HepG2 (cell line): ENCODE results near the gene ARAP3. TPM values are rescaled to one million over a fixed set of nuclear protein-coding genes. Genes with fewer than 3 reads are reported as not detected.

Experiments used
- ATAC-seq: fragments of 200-7000 bp; cut with Tn5 transposase; 3 replicates; pipeline ENCODE4 v1.9.1; 2020; ENCODE audit warnings: mild to moderate bottlenecking, moderate library complexity
- BruUV-seq: library from RNA; stranded (reverse); fragments of 400-500 nt; replicated peaks from 2 replicates; lab custom pipeline; 2021; lab: Mats Ljungman, UMichigan
- CTCF ChIA-PET: fragments of 300-600 bp; formaldehyde crosslinking; extraction: SDS; loops from one replicate; lab custom pipeline; 2021; ENCODE audit warnings: low total read pairs, inconsistent platforms, low intra/inter-chr PET ratio; lab: Yijun Ruan, JAX
- POLR2A ChIA-PET: fragments of 350-600 bp; sonication (Branson Sonifier 250); formaldehyde crosslinking; loops from one replicate; lab custom pipeline; 2020; ENCODE audit warnings: antibody characterized with exemption, inconsistent platforms; lab: Yijun Ruan, JAX
- DNase-seq: peaks from one replicate; pipeline ENCODE4 v3.0.0-alpha.2; 2015; ENCODE audit warnings: low spot score
- FAIRE-seq: peaks from 3 replicates; lab custom pipeline; 2011; peaks lifted over from hg19 to GRCh38; lab: Jason Lieb, UNC
- H2AFZ ChIP-seq: one replicate; pipeline ENCODE4 v1.6.1; 2011; ENCODE audit warnings: low read length, inconsistent platforms
- H3K27ac ChIP-seq: fragments of 300-600 bp; 3 replicates; pipeline ENCODE4 v1.8.0; 2011; ENCODE audit warnings: mixed run types, mild to moderate bottlenecking, mixed read lengths, low read length, inconsistent platforms; ENCODE audit not compliant: insufficient read depth; ENCODE audit errors: extremely low read length
- H3K27me3 ChIP-seq, 2 experiments: fragments of 200-600 bp in 1 of 2; 2 replicates in 1 of 2; 3 replicates in 1 of 2; pipeline versions ENCODE4 v1.6.0 to v1.8.0; 2011; ENCODE audit warnings: low read length in 2 of 2, mild to moderate bottlenecking in 2 of 2, moderate library complexity in 2 of 2, inconsistent platforms in 1 of 2; ENCODE audit not compliant: insufficient read depth in 2 of 2, control insufficient read depth in 1 of 2
- H3K36me3 ChIP-seq, 2 experiments: fragments of 200-600 bp in 1 of 2; replicated peaks in 1 of 2; 2 replicates in 1 of 2; 3 replicates in 1 of 2; pipeline versions ENCODE4 v1.5.1 to v1.8.0; 2011; ENCODE audit warnings: low read length in 2 of 2, inconsistent platforms in 1 of 2; ENCODE audit not compliant: insufficient read depth in 2 of 2, control insufficient read depth in 1 of 2
- H3K4me1 ChIP-seq: 2 replicates; pipeline ENCODE4 v1.5.1; 2012; ENCODE audit warnings: low read length, inconsistent platforms; ENCODE audit not compliant: insufficient read depth
- H3K4me2 ChIP-seq: 2 replicates; pipeline ENCODE4 v1.6.0; 2011; ENCODE audit warnings: low read depth, low read length, inconsistent platforms
- H3K4me3 ChIP-seq, 3 experiments: fragments of 200-600 bp in 1 of 3; sonication (generic), shearing (Covaris generic) in 1 of 3; replicated peaks in 1 of 3; 2 replicates each; pipeline ENCODE4 v1.5.1; 2011 to 2016; ENCODE audit warnings: low read length in 3 of 3, inconsistent platforms in 2 of 3, low read depth in 2 of 3, mild to moderate bottlenecking in 2 of 3, control low read depth in 1 of 3, mixed read lengths in 1 of 3; ENCODE audit not compliant: insufficient read depth in 1 of 3
- H3K79me2 ChIP-seq: one replicate; pipeline ENCODE4 v1.6.1; 2011; ENCODE audit warnings: low read length, inconsistent platforms; ENCODE audit not compliant: insufficient read depth
- H3K9ac ChIP-seq: 2 replicates; pipeline ENCODE4 v1.6.0; 2011; ENCODE audit warnings: mild to moderate bottlenecking, low read depth, low read length, inconsistent platforms; ENCODE audit not compliant: insufficient read depth
- H3K9me3 ChIP-seq: 2 replicates; pipeline ENCODE4 v1.5.1; 2012; ENCODE audit warnings: mild to moderate bottlenecking, low read length
- H4K20me1 ChIP-seq: 2 replicates; pipeline ENCODE4 v1.6.0; 2011; ENCODE audit warnings: inconsistent platforms, mild to moderate bottlenecking, low read length, moderate library complexity; ENCODE audit not compliant: insufficient read depth
- HOXA7 ChIP-seq: sonication (generic); formaldehyde crosslinking; IDR thresholded peaks from 2 replicates; pipeline ENCODE4 v1.8.1; 2022; ENCODE audit warnings: mild to moderate bottlenecking, missing genetic modification reagents, moderate library complexity
- ZBTB21 ChIP-seq: sonication (generic); formaldehyde crosslinking; IDR thresholded peaks from 2 replicates; pipeline ENCODE4 v1.4.0; 2020; ENCODE audit warnings: missing genetic modification reagents
- ZNF232 ChIP-seq: sonication (generic); formaldehyde crosslinking; IDR thresholded peaks from 2 replicates; pipeline ENCODE4 v1.4.0; 2020; ENCODE audit warnings: missing genetic modification reagents, borderline replicate concordance
- ZNF253 ChIP-seq: sonication (generic); formaldehyde crosslinking; IDR thresholded peaks from 2 replicates; pipeline ENCODE4 v1.8.0; 2022; ENCODE audit warnings: mild to moderate bottlenecking, missing genetic modification reagents, borderline replicate concordance
- ZNF317 ChIP-seq: sonication (generic); formaldehyde crosslinking; IDR thresholded peaks from 2 replicates; pipeline ENCODE4 v1.5.0; 2020; ENCODE audit warnings: mild to moderate bottlenecking, missing genetic modification reagents
- ZNF326 ChIP-seq: sonication (generic); formaldehyde crosslinking; IDR thresholded peaks from 2 replicates; pipeline ENCODE4 v1.4.0; 2020; ENCODE audit warnings: missing genetic modification reagents, borderline replicate concordance
- ZNF329 ChIP-seq: sonication (generic); formaldehyde crosslinking; IDR thresholded peaks from 2 replicates; pipeline ENCODE4 v1.9.0; 2021; ENCODE audit warnings: low read depth, mild to moderate bottlenecking, missing genetic modification reagents
- ZNF468 ChIP-seq: sonication (generic); formaldehyde crosslinking; IDR thresholded peaks from 2 replicates; pipeline ENCODE4 v1.8.0; 2022; ENCODE audit warnings: mild to moderate bottlenecking, moderate library complexity, missing genetic modification reagents
- WGBS: methylation state at CpG from one replicate; pipeline ENCODE4 v1.1.6; 2017; ENCODE audit warnings: low lambda C conversion rate; 5-methylcytosine and 5-hydroxymethylcytosine counted together
- in situ Hi-C: cut with HindIII; loops from 2 replicates; pipeline ENCODE4 v1.10.0; 2017; ENCODE audit warnings: low pct_unique_long_range_greater_than_20kb; ENCODE audit not compliant: extremely low pct_ligation_motif_present
- intact Hi-C: fragments of 100-400 bp; cut with micrococcal nuclease; formaldehyde crosslinking; loops from one replicate; pipeline ENCODE4 v1.10.0; 2022; ENCODE audit not compliant: unreplicated experiment
- polyA plus RNA-seq, 8 experiments: library from polyadenylated mRNA; depleted of rRNA in 3 of 8; stranded (reverse) in 7 of 8; unstranded in 1 of 8; fragments of >200 nt; fragmentation: Illumina TruSeq in 4 of 8; extraction: Trizol in 4 of 8; gene quantifications; 2 replicates each; pipeline versions ENCODE4 v1.2.1 to v1.2.3, GENCODE V29; 2011 to 2016; ENCODE audit warnings: low read depth in 4 of 8, missing spikeins in 1 of 8, mixed read lengths in 1 of 8; ENCODE audit not compliant: insufficient read depth in 1 of 8
- total RNA-seq, 5 experiments: library from RNA; depleted of rRNA; stranded (reverse); fragments of >200 nt; fragmentation: Illumina TruSeq; extraction: Trizol; gene quantifications; 2 replicates each; pipeline ENCODE4 v1.2.3, GENCODE V29; 2016; ENCODE audit warnings: low read depth in 1 of 5
- TF ChIP-seq, protein P1 (sequence below): sonication (generic); formaldehyde crosslinking; IDR thresholded peaks from 2 replicates; pipeline ENCODE4 v1.9.0; 2021; ENCODE audit warnings: missing genetic modification reagents, mild to moderate bottlenecking, borderline replicate concordance
- TF ChIP-seq, protein P2 (sequence below): sonication (generic); formaldehyde crosslinking; IDR thresholded peaks from 2 replicates; pipeline ENCODE4 v1.8.0; 2022; ENCODE audit warnings: mild to moderate bottlenecking, missing genetic modification reagents, moderate library complexity
- TF ChIP-seq, protein P3 (sequence below): sonication (generic); formaldehyde crosslinking; IDR thresholded peaks from 2 replicates; pipeline ENCODE4 v1.4.0; 2020; ENCODE audit warnings: missing genetic modification reagents

ARAP3 gene
- total and polyA plus RNA-seq, 2 of the 13 experiments (the other 11 are each of a cell fraction or from before 2014, with no cell fraction given), result 0.25 TPM; not detected in 1

DNA sequence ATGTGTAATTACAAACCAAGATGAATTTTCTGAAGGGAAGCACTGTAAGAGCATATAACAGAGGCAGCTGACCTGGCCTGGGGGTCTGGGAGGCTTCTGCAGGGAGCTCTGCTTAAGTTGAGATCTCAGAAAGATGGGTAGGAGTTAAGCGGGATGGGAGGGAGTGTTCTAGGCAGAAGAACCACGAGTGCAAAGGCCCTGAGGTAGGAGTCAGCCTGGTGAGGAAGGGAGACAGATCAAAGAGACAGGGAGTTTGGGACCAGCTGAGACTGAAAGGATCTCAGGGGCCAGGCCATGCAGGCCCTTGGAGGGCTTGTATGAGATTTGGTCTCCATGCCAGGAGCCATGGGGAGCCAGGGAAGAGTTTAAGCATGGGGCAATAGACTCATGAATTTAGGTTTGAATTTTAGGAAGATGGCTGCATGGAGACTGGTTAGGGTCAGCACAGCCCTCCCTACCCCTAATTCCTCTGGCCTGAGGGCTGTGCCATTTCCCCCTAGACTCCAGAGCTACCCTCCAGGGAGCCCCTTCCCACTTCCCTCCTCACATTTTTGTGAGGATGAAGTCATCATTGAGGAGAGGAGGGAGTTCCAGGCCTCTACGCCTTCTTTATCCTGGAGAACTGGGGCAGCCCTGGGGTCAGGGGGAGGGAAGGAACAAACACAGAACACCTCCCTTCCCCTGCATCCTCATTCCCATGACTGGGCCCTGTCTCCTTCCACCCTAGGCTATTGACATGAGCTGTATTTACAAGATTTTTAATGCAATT is 4.8 kb upstream of the ARAP3 start (continued):
- TF ChIP-seq, protein P1, sequence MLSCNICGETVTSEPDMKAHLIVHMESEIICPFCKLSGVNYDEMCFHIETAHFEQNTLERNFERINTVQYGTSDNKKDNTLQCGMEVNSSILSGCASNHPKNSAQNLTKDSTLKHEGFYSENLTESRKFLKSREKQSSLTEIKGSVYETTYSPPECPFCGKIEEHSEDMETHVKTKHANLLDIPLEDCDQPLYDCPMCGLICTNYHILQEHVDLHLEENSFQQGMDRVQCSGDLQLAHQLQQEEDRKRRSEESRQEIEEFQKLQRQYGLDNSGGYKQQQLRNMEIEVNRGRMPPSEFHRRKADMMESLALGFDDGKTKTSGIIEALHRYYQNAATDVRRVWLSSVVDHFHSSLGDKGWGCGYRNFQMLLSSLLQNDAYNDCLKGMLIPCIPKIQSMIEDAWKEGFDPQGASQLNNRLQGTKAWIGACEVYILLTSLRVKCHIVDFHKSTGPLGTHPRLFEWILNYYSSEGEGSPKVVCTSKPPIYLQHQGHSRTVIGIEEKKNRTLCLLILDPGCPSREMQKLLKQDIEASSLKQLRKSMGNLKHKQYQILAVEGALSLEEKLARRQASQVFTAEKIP (CRISPR knock-in tag), result no peak

DNA sequence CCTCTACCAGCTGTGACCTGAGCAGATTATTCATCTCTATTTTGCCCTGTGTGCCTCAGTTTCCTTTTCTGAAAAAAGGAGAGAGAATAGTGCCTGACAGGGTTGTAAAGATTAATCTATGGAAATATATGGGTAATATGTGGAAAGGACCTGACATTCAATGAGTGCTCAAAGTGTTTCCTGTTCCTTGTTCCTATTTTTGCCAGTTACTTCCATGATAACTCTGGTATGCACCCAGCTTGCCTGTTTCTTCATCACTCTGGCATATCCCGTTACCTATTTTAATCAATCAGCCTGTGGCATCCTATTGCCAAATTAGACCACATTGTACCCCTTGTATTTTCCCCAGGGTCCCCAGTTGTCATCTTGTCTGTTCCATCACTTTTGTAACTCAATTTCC is 3.6 kb upstream of the ARAP3 start:
- peaks cover 18% of the 10 kb centered on the region for H3K4me1 ChIP-seq
- no peak overlapping the region for H3K9ac ChIP-seq
- ATAC-seq (no peak), DNase-seq (no peak), FAIRE-seq (no peak)
- H3K79me2 ChIP-seq, result no peaks in the 10 kb centered on the region
- no peaks in the 10 kb centered on the region for H4K20me1 ChIP-seq
- in situ Hi-C loops, result loop anchor here (5.0 to 25.0 kb wide), 2 partner anchors 272 to 452 kb away; partner anchors contain the start of gene PCDH12
- intact Hi-C loops, result no loop called here
- ChIA-PET POLR2A (no interaction called here), CTCF (no interaction called here)
- H2AFZ ChIP-seq, result no peak overlapping the region
- H3K36me3 ChIP-seq, result no peaks in the 10 kb centered on the region
- no peaks in the 10 kb centered on the region for H3K9me3 ChIP-seq
- H3K27ac ChIP-seq, result no peak overlapping the region
- H3K27me3 ChIP-seq, result peaks cover 2 to 26% of the 10 kb centered on the region in 2 experiments; a peak in 4 of 5 replicates
- BruUV-seq, result no TSS peak
- H3K4me2 ChIP-seq, result no peak overlapping the region
- WGBS, result 37% methylated on average over 1 of the region's 1 CpG
- H3K4me3 ChIP-seq, result no peak overlapping the region
- no peak for TF ChIP-seq ZNF317
- TF ChIP-seq, protein P2, sequence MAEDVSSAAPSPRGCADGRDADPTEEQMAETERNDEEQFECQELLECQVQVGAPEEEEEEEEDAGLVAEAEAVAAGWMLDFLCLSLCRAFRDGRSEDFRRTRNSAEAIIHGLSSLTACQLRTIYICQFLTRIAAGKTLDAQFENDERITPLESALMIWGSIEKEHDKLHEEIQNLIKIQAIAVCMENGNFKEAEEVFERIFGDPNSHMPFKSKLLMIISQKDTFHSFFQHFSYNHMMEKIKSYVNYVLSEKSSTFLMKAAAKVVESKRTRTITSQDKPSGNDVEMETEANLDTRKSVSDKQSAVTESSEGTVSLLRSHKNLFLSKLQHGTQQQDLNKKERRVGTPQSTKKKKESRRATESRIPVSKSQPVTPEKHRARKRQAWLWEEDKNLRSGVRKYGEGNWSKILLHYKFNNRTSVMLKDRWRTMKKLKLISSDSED, result no peak
- no peak for TF ChIP-seq ZBTB21 (CRISPR knock-in tag)
- no peak for TF ChIP-seq ZNF326 (CRISPR knock-in tag)
- TF ChIP-seq HOXA7 (CRISPR knock-in tag), result no peak
- TF ChIP-seq, protein P3, sequence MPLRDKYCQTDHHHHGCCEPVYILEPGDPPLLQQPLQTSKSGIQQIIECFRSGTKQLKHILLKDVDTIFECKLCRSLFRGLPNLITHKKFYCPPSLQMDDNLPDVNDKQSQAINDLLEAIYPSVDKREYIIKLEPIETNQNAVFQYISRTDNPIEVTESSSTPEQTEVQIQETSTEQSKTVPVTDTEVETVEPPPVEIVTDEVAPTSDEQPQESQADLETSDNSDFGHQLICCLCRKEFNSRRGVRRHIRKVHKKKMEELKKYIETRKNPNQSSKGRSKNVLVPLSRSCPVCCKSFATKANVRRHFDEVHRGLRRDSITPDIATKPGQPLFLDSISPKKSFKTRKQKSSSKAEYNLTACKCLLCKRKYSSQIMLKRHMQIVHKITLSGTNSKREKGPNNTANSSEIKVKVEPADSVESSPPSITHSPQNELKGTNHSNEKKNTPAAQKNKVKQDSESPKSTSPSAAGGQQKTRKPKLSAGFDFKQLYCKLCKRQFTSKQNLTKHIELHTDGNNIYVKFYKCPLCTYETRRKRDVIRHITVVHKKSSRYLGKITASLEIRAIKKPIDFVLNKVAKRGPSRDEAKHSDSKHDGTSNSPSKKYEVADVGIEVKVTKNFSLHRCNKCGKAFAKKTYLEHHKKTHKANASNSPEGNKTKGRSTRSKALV (CRISPR knock-in tag), result no peak
- TF ChIP-seq ZNF329, result no peak
- no peak for TF ChIP-seq ZNF253 (CRISPR knock-in tag)
- no peak for TF ChIP-seq ZNF468 (CRISPR knock-in tag)
- TF ChIP-seq ZNF232 (CRISPR knock-in tag), result no peak
